HepG2 (cell line): Measurements from ENCODE around the gene IL1RL2. TPM values are rescaled to one million over a fixed set of nuclear protein-coding genes. Genes with fewer than 3 reads are reported as not detected.

Source experiments
- AFF4 ChIP-seq: sonication (generic); formaldehyde crosslinking; IDR thresholded peaks from 2 replicates; pipeline ENCODE4 v1.4.0; 2020; ENCODE audit warnings: missing genetic modification reagents
- CBX2 ChIP-seq, 2 experiments: fragments of 200-600 bp in 1 of 2; sonication (generic); formaldehyde crosslinking in 1 of 2; IDR thresholded peaks; 2 replicates each; pipeline versions ENCODE4 v1.7.0 to v1.8.1; 2018 to 2022; ENCODE audit warnings: low read depth in 2 of 2, low read length in 1 of 2, mild to moderate bottlenecking in 1 of 2, missing genetic modification reagents in 1 of 2
- CHD4 ChIP-seq: fragments of 200-600 bp; sonication (generic); IDR thresholded peaks from 2 replicates; pipeline ENCODE4 v1.7.0; 2017; ENCODE audit warnings: mild to moderate bottlenecking, low read length, borderline replicate concordance
- FOSL1 ChIP-seq: sonication (generic); formaldehyde crosslinking; IDR thresholded peaks from 2 replicates; pipeline ENCODE4 v1.9.0; 2021; ENCODE audit warnings: missing genetic modification reagents, borderline replicate concordance
- KLF16 ChIP-seq, 2 experiments: sonication (generic) in 1 of 2; formaldehyde crosslinking in 1 of 2; IDR thresholded peaks; 2 replicates each; pipeline versions ENCODE4 v1.6.1 to v1.8.0; 2016 to 2023; ENCODE audit warnings: missing genetic modification reagents in 2 of 2, missing compliant biosample characterization in 1 of 2
- LCORL ChIP-seq, 2 experiments: fragments of 450-650 bp in 1 of 2; sonication (generic) in 1 of 2; formaldehyde crosslinking in 1 of 2; IDR thresholded peaks; 2 replicates each; pipeline versions ENCODE4 v1.5.0 to v1.6.1; 2017 to 2020; ENCODE audit warnings: antibody characterized with exemption in 1 of 2, missing genetic modification reagents in 1 of 2
- MAFG ChIP-seq: sonication (generic); formaldehyde crosslinking; IDR thresholded peaks from 2 replicates; pipeline ENCODE4 v1.5.1; 2020; ENCODE audit warnings: mild to moderate bottlenecking, missing genetic modification reagents
- MED1 ChIP-seq: sonication (generic); formaldehyde crosslinking; IDR thresholded peaks from 2 replicates; pipeline ENCODE4 v1.4.0; 2020; ENCODE audit warnings: missing genetic modification reagents
- MEF2D ChIP-seq: sonication (generic); formaldehyde crosslinking; IDR thresholded peaks from 2 replicates; pipeline ENCODE4 v1.5.1; 2020; ENCODE audit warnings: mild to moderate bottlenecking, missing genetic modification reagents
- NONO ChIP-seq, 2 experiments: fragments of 450-650 bp in 1 of 2; sonication (generic) in 1 of 2; formaldehyde crosslinking in 1 of 2; IDR thresholded peaks in 1 of 2; conservative IDR thresholded peaks in 1 of 2; 2 replicates each; pipeline versions ENCODE4 v1.6.1 to v1.8.0; 2017 to 2022; ENCODE audit warnings: mild to moderate bottlenecking in 1 of 2, missing genetic modification reagents in 1 of 2, moderate library complexity in 1 of 2
- RORA ChIP-seq: sonication (generic); formaldehyde crosslinking; IDR thresholded peaks from 2 replicates; pipeline ENCODE4 v1.5.0; 2020; ENCODE audit warnings: mild to moderate bottlenecking, missing genetic modification reagents, moderate library complexity
- SATB2 ChIP-seq: sonication (generic); formaldehyde crosslinking; IDR thresholded peaks from 2 replicates; pipeline ENCODE4 v1.5.0; 2020; ENCODE audit warnings: missing genetic modification reagents
- TGIF2 ChIP-seq: IDR thresholded peaks from 2 replicates; pipeline ENCODE4 v1.6.1; 2016; ENCODE audit warnings: control low read depth, missing compliant biosample characterization
- ZBTB21 ChIP-seq: sonication (generic); formaldehyde crosslinking; IDR thresholded peaks from 2 replicates; pipeline ENCODE4 v1.4.0; 2020; ENCODE audit warnings: missing genetic modification reagents
- ZBTB46 ChIP-seq: sonication (generic); formaldehyde crosslinking; IDR thresholded peaks from 2 replicates; pipeline ENCODE4 v1.4.0; 2020; ENCODE audit warnings: mild to moderate bottlenecking, missing genetic modification reagents, borderline replicate concordance
- ZBTB8A ChIP-seq: sonication (generic); formaldehyde crosslinking; IDR thresholded peaks from 2 replicates; pipeline ENCODE4 v1.4.0; 2020; ENCODE audit warnings: mild to moderate bottlenecking, low read depth, missing genetic modification reagents, borderline replicate concordance
- ZFP36L1 ChIP-seq: sonication (generic); formaldehyde crosslinking; IDR thresholded peaks from 2 replicates; pipeline ENCODE4 v1.8.0; 2022; ENCODE audit warnings: mild to moderate bottlenecking, missing genetic modification reagents, moderate library complexity
- ZNF138 ChIP-seq: sonication (generic); formaldehyde crosslinking; IDR thresholded peaks from 2 replicates; pipeline ENCODE4 v1.5.0; 2020; ENCODE audit warnings: mild to moderate bottlenecking, low read depth, missing genetic modification reagents
- ZNF44 ChIP-seq: sonication (generic); formaldehyde crosslinking; IDR thresholded peaks from 2 replicates; pipeline ENCODE4 v1.5.1; 2020; ENCODE audit warnings: mild to moderate bottlenecking, missing genetic modification reagents
- ZNF746 ChIP-seq: sonication (generic); formaldehyde crosslinking; IDR thresholded peaks from 2 replicates; pipeline ENCODE4 v1.8.0; 2022; ENCODE audit warnings: mild to moderate bottlenecking, missing genetic modification reagents
- polyA plus RNA-seq, 8 experiments: library from polyadenylated mRNA; depleted of rRNA in 3 of 8; stranded (reverse) in 7 of 8; unstranded in 1 of 8; fragments of >200 nt; fragmentation: Illumina TruSeq in 4 of 8; extraction: Trizol in 4 of 8; gene quantifications; 2 replicates each; pipeline versions ENCODE4 v1.2.1 to v1.2.3, GENCODE V29; 2011 to 2016; ENCODE audit warnings: low read depth in 4 of 8, missing spikeins in 1 of 8, mixed read lengths in 1 of 8; ENCODE audit not compliant: insufficient read depth in 1 of 8
- total RNA-seq, 5 experiments: library from RNA; depleted of rRNA; stranded (reverse); fragments of >200 nt; fragmentation: Illumina TruSeq; extraction: Trizol; gene quantifications; 2 replicates each; pipeline ENCODE4 v1.2.3, GENCODE V29; 2016; ENCODE audit warnings: low read depth in 1 of 5
- TF ChIP-seq, protein P1 (sequence below): sonication (generic); formaldehyde crosslinking; IDR thresholded peaks from 2 replicates; pipeline ENCODE4 v1.4.0; 2020; ENCODE audit warnings: missing genetic modification reagents

IL1RL2 gene
- total and polyA plus RNA-seq, 2 of the 13 experiments (the other 11 are each of a cell fraction or from before 2014, with no cell fraction given) = 0.03 TPM; not detected in 1

- TF ChIP-seq FOSL1 (no peak), CBX2 (IDR thresholded peaks at IDR 0.05; ENCODE audit: low read depth, low read length) (no peak; the same call in 1 of the 2 replicates), CBX2 (CRISPR knock-in tag; IDR thresholded peaks at IDR 0.05; ENCODE audit: low read depth) (no peak), ZNF138 (CRISPR knock-in tag) (0 out of 2 replicates have a peak, but pooled peaks have one; percentile 32), SATB2 (CRISPR knock-in tag) (no peak), RORA (CRISPR knock-in tag) (no peak), ZBTB46 (CRISPR knock-in tag) (no peak), MEF2D (CRISPR knock-in tag) (peak; percentile 92), MED1 (CRISPR knock-in tag) (peak; percentile 95), TGIF2 (0 out of 2 replicates have a peak, but pooled peaks have one; percentile 42), LCORL (IDR thresholded peaks at IDR 0.05) (no peak), LCORL (CRISPR knock-in tag; IDR thresholded peaks at IDR 0.05) (peak; percentile 87), NONO (IDR thresholded peaks at IDR 0.05) (no peak), NONO (CRISPR knock-in tag; conservative IDR thresholded peaks at IDR 0.05) (peak; percentile 75; the same call in 1 of the 2 replicates), ZNF746 (CRISPR knock-in tag) (no peak; the same call in 1 of the 2 replicates), MAFG (CRISPR knock-in tag) (no peak), CHD4 (no peak), ZFP36L1 (CRISPR knock-in tag) (peak; percentile 77; the same call in 1 of the 2 replicates), AFF4 (CRISPR knock-in tag) (0 out of 2 replicates have a peak, but pooled peaks have one; percentile 35), ZBTB21 (CRISPR knock-in tag) (peak; percentile 73; the same call in 1 of the 2 replicates), KLF16 (CRISPR knock-in tag; IDR thresholded peaks at IDR 0.05) (peak in 1 of 2 experiments; percentile 98; a peak in 2 of 4 replicates), ZNF44 (peak; percentile 79; the same call in 1 of the 2 replicates), ZBTB8A (CRISPR knock-in tag) (no peak)
- TF ChIP-seq, protein P1, sequence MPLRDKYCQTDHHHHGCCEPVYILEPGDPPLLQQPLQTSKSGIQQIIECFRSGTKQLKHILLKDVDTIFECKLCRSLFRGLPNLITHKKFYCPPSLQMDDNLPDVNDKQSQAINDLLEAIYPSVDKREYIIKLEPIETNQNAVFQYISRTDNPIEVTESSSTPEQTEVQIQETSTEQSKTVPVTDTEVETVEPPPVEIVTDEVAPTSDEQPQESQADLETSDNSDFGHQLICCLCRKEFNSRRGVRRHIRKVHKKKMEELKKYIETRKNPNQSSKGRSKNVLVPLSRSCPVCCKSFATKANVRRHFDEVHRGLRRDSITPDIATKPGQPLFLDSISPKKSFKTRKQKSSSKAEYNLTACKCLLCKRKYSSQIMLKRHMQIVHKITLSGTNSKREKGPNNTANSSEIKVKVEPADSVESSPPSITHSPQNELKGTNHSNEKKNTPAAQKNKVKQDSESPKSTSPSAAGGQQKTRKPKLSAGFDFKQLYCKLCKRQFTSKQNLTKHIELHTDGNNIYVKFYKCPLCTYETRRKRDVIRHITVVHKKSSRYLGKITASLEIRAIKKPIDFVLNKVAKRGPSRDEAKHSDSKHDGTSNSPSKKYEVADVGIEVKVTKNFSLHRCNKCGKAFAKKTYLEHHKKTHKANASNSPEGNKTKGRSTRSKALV = no peak; the same call in 1 of the 2 replicates
Measured at GRCh38 chr2:102240640-102241370, 54.0 kb downstream of the IL1RL2 start (continued).
